ENCODE results near the gene TNRC6B.

- no peak for TF ChIP-seq CTCF (IDR thresholded peaks at IDR 0.05)
- no peak for TF ChIP-seq POLR2AphosphoS5 (IDR thresholded peaks at IDR 0.05)
- TF ChIP-seq POLR2A (IDR thresholded peaks at IDR 0.05): no peak
Measured at GRCh38 chr22:40310768-40311120, 133.0 kb downstream of the TNRC6B start.
